WERI-Rb-1 (cell line): Measurements from ENCODE around the gene INSYN1.

Experiments used
- DNase-seq: peaks from one replicate; pipeline ENCODE4 v3.0.0-alpha.2; 2020
- H3K27ac ChIP-seq: fragments of 250-450 bp; sonication (Bioruptor Pico); 2 replicates; pipeline ENCODE4 v1.5.1; 2020; ENCODE audit warnings: mild to moderate bottlenecking, moderate library complexity
- H3K27me3 ChIP-seq: fragments of 250-450 bp; sonication (Bioruptor Pico); 2 replicates; pipeline ENCODE4 v1.5.1; 2021; ENCODE audit warnings: mild to moderate bottlenecking, low read depth, moderate library complexity; ENCODE audit not compliant: insufficient read depth, severe bottlenecking
- H3K36me3 ChIP-seq: fragments of 250-450 bp; sonication (Bioruptor Pico); 2 replicates; pipeline ENCODE4 v1.5.1; 2020; ENCODE audit warnings: mild to moderate bottlenecking, moderate library complexity
- H3K4me3 ChIP-seq: 2 replicates; pipeline ENCODE4 v1.5.1; 2011; ENCODE audit warnings: low read depth, mild to moderate bottlenecking, control low read depth, low read length
- H3K9me3 ChIP-seq: fragments of 250-450 bp; sonication (Bioruptor Pico); 2 replicates; pipeline ENCODE4 v1.5.1; 2021; ENCODE audit warnings: mild to moderate bottlenecking, moderate library complexity; ENCODE audit not compliant: severe bottlenecking
- CTCF ChIP-seq: IDR thresholded peaks from 2 replicates; pipeline ENCODE4 v1.5.1; 2011; ENCODE audit warnings: low read depth, mild to moderate bottlenecking, control low read depth, inconsistent platforms, low read length

INSYN1 gene

GRCh38 chr15:73752806-73753193 is 351 bp downstream of the INSYN1 start:
- Histone ChIP-seq H3K9me3 (no peaks in the 10 kb centered on the region), H3K27ac (peak overlapping the region; percentile 83; the same call in 1 of the 2 replicates), H3K36me3 (peaks cover 11% of the 10 kb centered on the region), H3K4me3 (peak overlapping the region; percentile 76), H3K27me3 (no peaks in the 10 kb centered on the region)
- no peak for DNase-seq
- TF ChIP-seq CTCF, result no peak

- peak overlapping the region; percentile 83 for H3K27ac ChIP-seq
- no peak for TF ChIP-seq CTCF
- peak; percentile 62 for DNase-seq
- H3K36me3 ChIP-seq, result peaks cover 11% of the 10 kb centered on the region
- H3K9me3 ChIP-seq, result no peaks in the 10 kb centered on the region
- H3K27me3 ChIP-seq, result no peaks in the 10 kb centered on the region
- H3K4me3 ChIP-seq, result peak overlapping the region; percentile 76
Observed at GRCh38 chr15:73751899-73752805, 999 bp downstream of the INSYN1 start.

- peak overlapping the region; percentile 76 for H3K4me3 ChIP-seq
- no peaks in the 10 kb centered on the region for H3K27me3 ChIP-seq
- DNase-seq, result peak; percentile 48
- H3K27ac ChIP-seq, result peak overlapping the region; percentile 83
- TF ChIP-seq CTCF, result no peak
- peaks cover 11% of the 10 kb centered on the region for H3K36me3 ChIP-seq
- H3K9me3 ChIP-seq, result no peaks in the 10 kb centered on the region
Observed at GRCh38 chr15:73751511-73751898, 1.6 kb downstream of the INSYN1 start.

- H3K27ac ChIP-seq, result peak overlapping the region; percentile 83
- H3K27me3 ChIP-seq, result no peaks in the 10 kb centered on the region
- H3K9me3 ChIP-seq, result no peaks in the 10 kb centered on the region
- peaks cover 11% of the 10 kb centered on the region for H3K36me3 ChIP-seq
- peak overlapping the region; percentile 76 for H3K4me3 ChIP-seq
- DNase-seq, result no peak
- no peak for TF ChIP-seq CTCF
Observed at GRCh38 chr15:73750951-73751350, 2.2 kb downstream of the INSYN1 start.

- H3K27ac ChIP-seq, result peak overlapping the region; percentile 83
- no peaks in the 10 kb centered on the region for H3K9me3 ChIP-seq
- no peaks in the 10 kb centered on the region for H3K27me3 ChIP-seq
- H3K36me3 ChIP-seq, result peaks cover 11% of the 10 kb centered on the region
- peak overlapping the region; percentile 76 for H3K4me3 ChIP-seq
- TF ChIP-seq CTCF, result no peak
- peak; percentile 80 for DNase-seq
Observed at GRCh38 chr15:73750438-73750837, 2.7 kb downstream of the INSYN1 start.
